ENCODE results near the gene CEL.
"Not testable (repeated sequence)": the region's sequence is repeated elsewhere in the genome, so short reads cannot be mapped to it uniquely, and the experiment has no call there.

CEL gene

GRCh38 chr9:133063500-133064231 lies 1.9 kb downstream of the CEL start:
- H3K4me3 ChIP-seq (ENCODE audit: low read depth, low read length): no peak overlapping the region
- TF ChIP-seq MYC (IDR thresholded peaks at IDR 0.05; ENCODE audit: low read depth, low read length) (no peak), CTCF (IDR thresholded peaks at IDR 0.05; ENCODE audit: low read depth, low read length) (no peak), POLR2A (IDR thresholded peaks at IDR 0.05; ENCODE audit: extremely low read depth, insufficient read length) (no peak), MAX (IDR thresholded peaks at IDR 0.05; ENCODE audit: low read depth, low read length) (no peak)
- no peak for DNase-seq (ENCODE audit: low read depth)

- H3K4me3 ChIP-seq (ENCODE audit: low read depth, low read length): no peak overlapping the region
- TF ChIP-seq MAX (IDR thresholded peaks at IDR 0.05; ENCODE audit: low read depth, low read length): no peak
- TF ChIP-seq MYC (IDR thresholded peaks at IDR 0.05; ENCODE audit: low read depth, low read length): no peak
- no peak for TF ChIP-seq POLR2A (IDR thresholded peaks at IDR 0.05; ENCODE audit: extremely low read depth, insufficient read length)
- no peak for TF ChIP-seq CTCF (IDR thresholded peaks at IDR 0.05; ENCODE audit: low read depth, low read length)
- DNase-seq (ENCODE audit: low read depth): no peak
Measured at GRCh38 chr9:133064241-133065069, 2.7 kb downstream of the CEL start.

- no peak for DNase-seq (ENCODE audit: low read depth)
Measured at GRCh38 chr9:133065070-133065388, 3.2 kb downstream of the CEL start.

GRCh38 chr9:133066181-133066983 lies 4.6 kb downstream of the CEL start:
- H3K4me3 ChIP-seq (ENCODE audit: low read depth, low read length): no peak overlapping the region
- DNase-seq (ENCODE audit: low read depth): no peak
- no peak for TF ChIP-seq POLR2A (IDR thresholded peaks at IDR 0.05; ENCODE audit: extremely low read depth, insufficient read length)
- TF ChIP-seq MYC (IDR thresholded peaks at IDR 0.05; ENCODE audit: low read depth, low read length): no peak
- TF ChIP-seq MAX (IDR thresholded peaks at IDR 0.05; ENCODE audit: low read depth, low read length): no peak
- TF ChIP-seq CTCF (IDR thresholded peaks at IDR 0.05; ENCODE audit: low read depth, low read length): no peak

More at GRCh38 chr9:133065070-133065388, 3.2 kb downstream of the CEL start:
- no peak overlapping the region for H3K4me3 ChIP-seq (ENCODE audit: low read depth, low read length)
- no peak for TF ChIP-seq CTCF (IDR thresholded peaks at IDR 0.05; ENCODE audit: low read depth, low read length)
- no peak for TF ChIP-seq MAX (IDR thresholded peaks at IDR 0.05; ENCODE audit: low read depth, low read length)
- TF ChIP-seq POLR2A (IDR thresholded peaks at IDR 0.05; ENCODE audit: extremely low read depth, insufficient read length): no peak
- no peak for TF ChIP-seq MYC (IDR thresholded peaks at IDR 0.05; ENCODE audit: low read depth, low read length)

GRCh38 chr9:133067006-133067405 lies 5.2 kb downstream of the CEL start:
- TF ChIP-seq MYC (IDR thresholded peaks at IDR 0.05; ENCODE audit: low read depth, low read length): no peak
- H3K4me3 ChIP-seq (ENCODE audit: low read depth, low read length): no peak overlapping the region
- DNase-seq (ENCODE audit: low read depth): no peak

GRCh38 chr9:133067813-133068212 lies 6.0 kb downstream of the CEL start:
- H3K4me3 ChIP-seq (ENCODE audit: low read depth, low read length): no peak overlapping the region

GRCh38 chr9:133068431-133068830 lies 6.7 kb downstream of the CEL start:
- H3K4me3 ChIP-seq (ENCODE audit: low read depth, low read length); DNase-seq (ENCODE audit: low read depth): not testable (repeated sequence)

More at GRCh38 chr9:133067813-133068212, 6.0 kb downstream of the CEL start:
- no peak for TF ChIP-seq CTCF (IDR thresholded peaks at IDR 0.05; ENCODE audit: low read depth, low read length)
- no peak for TF ChIP-seq POLR2A (IDR thresholded peaks at IDR 0.05; ENCODE audit: extremely low read depth, insufficient read length)
- no peak for TF ChIP-seq MAX (IDR thresholded peaks at IDR 0.05; ENCODE audit: low read depth, low read length)
- no peak for TF ChIP-seq MYC (IDR thresholded peaks at IDR 0.05; ENCODE audit: low read depth, low read length)
- no peak for DNase-seq (ENCODE audit: low read depth)

GRCh38 chr9:133070500-133070961 lies 8.8 kb downstream of the CEL start:
- H3K4me3 ChIP-seq (ENCODE audit: low read depth, low read length); DNase-seq (ENCODE audit: low read depth): not testable (repeated sequence)
